GM12875 (cell line): ENCODE results near the gene DEDD2.

Experiments used
- H3K4me3 ChIP-seq: one replicate; pipeline ENCODE4 v1.5.1; 2011; ENCODE audit warnings: low read depth, low read length, control low read depth
- CTCF ChIP-seq: IDR thresholded peaks from 2 replicates; pipeline ENCODE4 v1.5.1; 2011; ENCODE audit warnings: low read depth, mild to moderate bottlenecking, control low read depth, inconsistent platforms, low read length, moderate library complexity, borderline replicate concordance; ENCODE audit not compliant: insufficient read depth

DEDD2 gene

GRCh38 chr19:42207767-42208271 lies 9.7 kb downstream of the DEDD2 start:
- TF ChIP-seq CTCF: no peak
- H3K4me3 ChIP-seq: no peak overlapping the region

GRCh38 chr19:42206871-42207755 lies 10.4 kb downstream of the DEDD2 start:
- no peak for TF ChIP-seq CTCF
- no peak overlapping the region for H3K4me3 ChIP-seq

- H3K4me3 ChIP-seq: no peak overlapping the region
- no peak for TF ChIP-seq CTCF
These were observed 12.8 kb downstream of the DEDD2 start for GRCh38 chr19:42204664-42205063.

- TF ChIP-seq CTCF: no peak
- no peak overlapping the region for H3K4me3 ChIP-seq
These were observed 13.8 kb downstream of the DEDD2 start for GRCh38 chr19:42203700-42204099.

GRCh38 chr19:42202290-42202880 lies 15.1 kb downstream of the DEDD2 start:
- no peak for TF ChIP-seq CTCF
- peak overlapping the region; percentile 31 for H3K4me3 ChIP-seq

- H3K4me3 ChIP-seq: peak overlapping the region; percentile 31
- no peak for TF ChIP-seq CTCF
These were observed 15.8 kb downstream of the DEDD2 start for GRCh38 chr19:42201489-42202289.
